ENCODE results near the gene CEMIP.

CEMIP gene

GRCh38 chr15:80787316-80787715 lies 8.1 kb downstream of the CEMIP start:
- DNase-seq (ENCODE audit: low read depth), result no peak

GRCh38 chr15:80788536-80788935 lies 9.4 kb downstream of the CEMIP start:
- no peak for DNase-seq (ENCODE audit: low read depth)

- DNase-seq (ENCODE audit: low read depth), result no peak
Observed at GRCh38 chr15:80789296-80789695, 10.1 kb downstream of the CEMIP start.

DNA sequence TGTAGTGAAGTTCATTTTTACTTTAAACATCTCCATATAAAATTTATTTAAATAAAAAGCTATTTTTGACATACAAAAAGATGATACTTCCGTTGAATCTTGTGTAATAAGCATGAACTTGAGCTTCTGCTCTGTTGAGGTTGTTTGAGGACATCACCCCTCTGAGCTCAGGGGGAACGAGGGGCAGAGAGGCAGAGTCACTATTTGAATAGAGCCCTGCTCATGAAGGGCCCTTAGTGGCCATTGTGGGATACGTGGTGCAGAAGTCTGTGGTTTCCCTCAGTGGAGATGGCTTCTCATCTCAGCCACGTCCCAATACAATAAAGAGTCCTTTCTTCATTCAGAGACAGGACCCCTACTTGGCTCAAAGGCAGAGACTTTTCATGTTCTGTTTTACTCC lies 10.6 kb downstream of the CEMIP start:
- DNase-seq (ENCODE audit: low read depth), result no peak

- no peak for DNase-seq (ENCODE audit: low read depth)
Observed at GRCh38 chr15:80790236-80790635, 11.1 kb downstream of the CEMIP start.

GRCh38 chr15:80791004-80791403 lies 11.8 kb downstream of the CEMIP start:
- DNase-seq (ENCODE audit: low read depth), result no peak

- no peak for DNase-seq (ENCODE audit: low read depth)
Observed at GRCh38 chr15:80796407-80796806, 17.2 kb downstream of the CEMIP start.

- no peak for DNase-seq (ENCODE audit: low read depth)
Observed at GRCh38 chr15:80798911-80799310, 19.7 kb downstream of the CEMIP start.

DNA sequence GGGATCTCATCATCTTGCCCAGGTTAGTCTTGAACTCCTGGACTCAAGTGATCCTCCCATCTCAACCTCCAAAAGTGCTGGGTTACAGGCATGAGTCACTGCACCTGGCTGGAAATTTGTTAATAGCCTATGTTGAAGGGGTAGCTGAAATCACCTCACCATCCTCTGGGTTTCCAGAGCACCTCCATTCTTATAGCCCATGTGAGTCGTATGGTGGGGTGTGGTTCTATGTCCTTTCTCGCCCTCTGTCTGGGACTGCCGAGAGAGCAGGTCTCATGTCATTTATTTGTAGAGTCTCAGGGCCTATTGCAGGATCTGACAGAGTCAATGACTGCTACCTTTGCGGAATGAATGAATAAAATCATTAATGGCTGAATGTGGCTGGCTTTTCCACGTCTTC lies 20.9 kb downstream of the CEMIP start:
- no peak for DNase-seq (ENCODE audit: low read depth)

DNA sequence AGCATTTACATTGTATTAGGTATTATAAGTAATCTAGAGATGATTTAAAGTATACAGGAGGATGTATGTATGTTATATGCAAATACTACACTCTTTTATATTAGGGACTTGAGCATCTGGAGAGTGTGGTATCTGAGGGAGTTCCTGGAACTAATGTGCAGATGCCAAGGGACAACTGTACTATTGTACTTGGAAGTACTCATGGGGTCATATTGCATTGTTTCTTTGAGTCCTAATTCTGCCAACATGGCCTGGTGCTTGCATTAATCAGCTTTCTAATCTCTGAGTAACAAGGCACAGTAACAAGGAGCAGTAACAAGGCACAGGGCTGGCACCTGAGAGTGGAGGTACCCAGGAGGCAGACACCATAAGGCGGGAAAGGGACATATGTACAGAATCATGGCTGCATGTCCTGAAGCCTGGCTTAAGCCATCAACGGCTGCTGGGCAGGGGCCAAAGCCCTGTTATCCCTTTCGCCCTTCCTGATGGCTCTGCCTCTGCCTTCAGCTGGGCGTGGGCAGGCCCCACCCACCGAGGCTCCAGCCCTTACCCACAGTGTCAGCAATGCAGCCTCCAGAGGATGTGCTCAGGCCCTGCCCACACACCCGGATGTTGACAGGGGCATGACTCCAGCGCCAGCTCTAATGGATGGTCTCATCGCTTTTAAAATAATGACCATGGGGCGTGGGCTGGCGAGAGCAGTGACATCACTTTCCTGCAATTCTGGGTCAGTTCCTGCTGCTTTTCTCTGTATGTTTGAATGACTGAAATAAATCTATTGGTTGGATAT lies 22.9 kb downstream of the CEMIP start:
- DNase-seq (ENCODE audit: low read depth), result no peak

DNA sequence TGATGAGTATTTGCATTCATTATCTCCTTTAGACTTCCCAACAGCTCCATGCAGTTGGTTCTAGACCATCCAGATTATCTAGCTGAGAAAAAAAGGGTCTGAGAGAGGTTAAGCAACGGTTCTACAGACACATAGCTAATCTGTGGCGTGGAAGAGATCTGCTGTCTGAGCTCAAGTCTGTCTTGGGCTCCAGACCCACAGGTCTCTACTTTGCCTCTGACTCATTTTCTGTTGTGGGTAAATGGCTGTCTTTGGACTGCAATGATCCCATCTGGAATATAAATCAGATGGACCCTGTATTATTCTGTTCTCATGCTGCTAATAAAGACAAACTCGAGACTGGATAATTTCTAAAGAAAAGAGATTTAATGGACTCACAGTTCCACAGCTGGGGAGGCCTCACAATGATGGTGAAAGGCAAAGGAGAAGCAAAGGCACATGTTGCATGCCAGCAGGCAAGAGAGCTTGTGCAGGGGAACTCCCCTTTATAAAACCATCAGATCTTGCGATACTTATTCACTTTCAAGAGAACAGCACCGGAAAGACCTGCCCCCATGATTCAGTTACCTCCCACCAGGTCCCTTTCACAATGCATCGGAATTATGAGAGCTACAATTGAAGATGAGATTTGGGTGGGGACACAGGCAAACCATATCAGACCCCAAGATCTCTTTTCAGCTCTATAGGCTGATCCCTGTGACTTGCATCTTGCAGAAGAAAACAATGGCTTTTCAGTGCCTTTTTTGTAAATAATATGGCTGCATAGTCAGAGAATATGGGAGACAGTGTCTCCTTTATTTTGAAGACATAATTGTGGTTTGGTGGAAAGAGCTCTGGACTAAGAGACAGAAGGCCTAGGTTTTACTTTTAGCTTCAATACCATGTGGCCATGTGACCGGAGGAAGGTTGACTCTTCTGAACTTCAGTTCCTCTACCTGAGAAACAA lies 24.7 kb downstream of the CEMIP start:
- DNase-seq (ENCODE audit: low read depth), result no peak

DNA sequence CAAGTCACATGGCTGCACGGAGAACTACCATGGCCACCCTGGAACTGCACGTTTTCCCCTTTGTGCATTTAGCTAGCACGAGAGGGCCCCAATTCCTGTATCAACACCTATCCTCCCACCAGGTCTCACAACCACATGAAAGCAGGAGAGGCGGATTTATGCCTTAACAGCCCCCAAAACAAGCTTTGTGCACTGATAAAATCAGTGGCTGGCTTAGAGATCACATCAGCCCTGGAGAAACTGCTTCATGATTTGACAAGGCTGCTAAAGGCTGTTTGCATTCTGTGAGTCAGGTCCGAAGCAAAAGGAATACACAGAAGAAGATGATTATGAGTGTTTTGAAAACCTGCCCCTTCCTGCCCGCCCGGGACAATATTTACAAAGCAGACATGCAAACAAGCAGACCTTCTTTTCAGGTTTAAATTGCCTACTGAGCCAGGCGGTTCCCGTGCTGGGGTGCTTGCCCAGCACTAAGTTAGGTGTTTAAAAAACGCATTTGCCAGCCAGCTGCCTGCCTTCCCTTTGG lies 25.9 kb downstream of the CEMIP start:
- no peak for DNase-seq (ENCODE audit: low read depth)

- no peak for DNase-seq (ENCODE audit: low read depth)
Observed at GRCh38 chr15:80811781-80812315, 32.7 kb downstream of the CEMIP start.

DNA sequence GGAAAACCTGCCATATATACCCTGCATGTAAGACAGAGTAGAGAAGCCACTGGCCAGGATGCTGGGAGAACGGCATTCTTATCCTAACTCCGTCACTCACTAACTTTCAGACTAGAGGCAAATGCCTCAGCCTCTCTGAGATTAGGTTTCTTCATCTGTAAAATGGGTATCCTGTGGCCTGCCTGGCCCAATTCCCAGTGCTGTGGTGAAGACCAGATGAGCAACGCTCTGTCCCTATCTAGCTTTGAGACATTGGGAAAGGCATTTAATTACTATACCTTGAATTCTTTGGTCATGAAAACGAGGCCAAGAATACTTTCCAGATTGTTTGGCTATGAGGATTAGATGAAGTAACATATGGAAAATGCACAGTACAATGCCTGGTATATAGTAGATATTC lies 35.9 kb downstream of the CEMIP start:
- no peak for DNase-seq (ENCODE audit: low read depth)

- no peak for DNase-seq (ENCODE audit: low read depth)
Observed at GRCh38 chr15:80816049-80816653, 37.0 kb downstream of the CEMIP start.

GRCh38 chr15:80816936-80817335 lies 37.8 kb downstream of the CEMIP start:
- DNase-seq (ENCODE audit: low read depth), result no peak

DNA sequence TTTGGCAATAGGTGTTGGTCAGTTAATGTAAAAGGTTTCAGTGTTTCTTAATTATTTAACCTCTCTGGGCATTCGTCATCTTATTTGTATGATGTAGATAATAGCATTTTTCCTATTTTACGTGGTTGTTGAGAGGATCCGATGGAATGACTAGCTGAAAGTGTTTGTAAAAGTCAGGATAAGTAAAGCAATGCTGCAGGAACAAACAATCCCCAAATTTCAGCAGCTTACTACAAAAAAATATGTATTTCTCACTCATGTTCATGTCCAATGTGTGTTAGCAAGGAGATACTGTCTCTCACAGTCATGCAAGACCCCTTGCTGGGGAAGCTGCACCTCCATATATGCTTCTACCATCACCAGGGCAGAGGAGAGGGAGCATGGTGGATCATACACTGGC lies 38.7 kb downstream of the CEMIP start:
- no peak for DNase-seq (ENCODE audit: low read depth)

- no peak for DNase-seq (ENCODE audit: low read depth)
Observed at GRCh38 chr15:80819001-80819400, 39.8 kb downstream of the CEMIP start.

DNA sequence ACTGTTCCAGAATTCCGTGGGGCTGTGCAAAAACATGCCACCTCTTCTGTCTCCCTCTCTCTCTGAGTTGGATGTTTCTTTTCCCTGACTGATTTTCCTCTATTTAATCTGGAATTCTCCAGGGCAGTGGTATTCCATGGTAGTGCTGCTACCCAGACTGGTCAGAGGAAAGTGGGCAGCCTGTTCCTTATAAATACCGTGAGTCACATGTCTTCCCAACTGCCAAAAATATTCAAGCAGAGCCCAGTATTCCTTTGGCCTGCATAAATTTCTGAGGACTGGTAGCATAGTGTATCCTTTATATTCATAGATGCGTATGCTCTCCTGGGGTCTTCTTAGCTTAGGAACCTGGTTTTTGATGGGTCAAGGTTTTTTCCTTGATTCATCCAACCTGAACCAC lies 40.9 kb downstream of the CEMIP start:
- DNase-seq (ENCODE audit: low read depth), result no peak

DNA sequence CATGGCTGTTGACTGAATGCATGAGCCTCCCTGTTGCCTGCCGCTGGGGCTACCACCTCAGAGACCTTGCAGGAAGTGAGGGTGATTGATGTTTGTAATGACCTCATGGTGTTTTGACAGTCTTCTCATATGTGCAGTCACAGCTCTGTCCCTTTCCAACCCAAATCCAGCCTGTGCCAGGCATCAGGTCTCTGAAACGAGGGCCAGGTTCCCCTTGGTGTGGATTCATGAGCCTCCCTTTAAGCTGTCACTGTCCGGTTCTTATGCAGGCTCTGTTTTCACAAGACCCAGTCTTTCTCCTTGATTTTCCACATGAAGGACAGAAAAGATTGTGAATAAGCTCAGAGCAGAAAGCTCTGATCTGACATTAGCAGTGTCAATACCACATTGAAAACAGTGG lies 43.1 kb downstream of the CEMIP start:
- DNase-seq (ENCODE audit: low read depth), result no peak

DNA sequence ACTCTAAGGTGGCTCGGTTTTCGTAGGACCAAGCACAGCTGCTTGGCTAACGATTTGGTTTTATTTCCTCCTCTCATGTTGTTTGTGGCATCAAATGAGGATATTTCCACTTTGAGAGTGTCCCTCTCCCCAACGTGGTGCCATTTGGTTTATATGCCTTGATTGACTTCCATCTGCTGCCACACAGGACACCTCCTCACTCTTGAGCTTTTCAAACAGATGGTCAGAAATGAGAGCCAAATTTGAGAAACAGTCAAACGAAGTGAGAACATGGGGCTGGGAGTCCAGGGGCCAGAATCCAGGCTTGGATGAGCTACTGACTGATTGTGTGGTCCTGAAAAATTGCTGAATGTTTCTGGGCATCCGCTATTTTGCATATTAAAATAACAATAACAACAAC lies 43.5 kb downstream of the CEMIP start:
- DNase-seq (ENCODE audit: low read depth), result no peak

DNA sequence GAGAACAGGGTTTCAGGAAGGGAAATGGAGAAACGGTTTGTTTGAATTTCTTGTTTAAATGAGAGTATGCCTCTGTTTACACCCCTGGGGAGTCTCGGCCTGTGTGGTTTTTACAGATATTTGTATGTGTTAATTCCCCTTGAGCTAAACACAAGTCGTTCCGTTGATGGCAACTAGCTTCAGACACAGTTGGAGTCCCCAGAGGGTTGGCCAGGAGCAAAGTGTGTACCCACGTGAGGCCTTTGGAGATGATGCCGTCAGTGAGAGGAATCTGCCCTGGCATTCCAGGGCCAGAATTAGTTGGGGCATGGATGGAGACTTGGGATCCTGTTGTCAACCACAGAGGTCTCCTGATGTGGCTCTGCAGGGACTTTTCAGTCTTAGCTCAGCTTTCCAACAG lies 44.0 kb downstream of the CEMIP start:
- no peak for DNase-seq (ENCODE audit: low read depth)
